ENCODE data around the gene TRAF7. TPM values are rescaled to one million over a fixed set of nuclear protein-coding genes. Genes with fewer than 3 reads are reported as not detected.

Gene TRAF7
- total RNA-seq, 4 donors from 2014 or later: 31.9 to 42.7 (median 34.3) TPM

DNA sequence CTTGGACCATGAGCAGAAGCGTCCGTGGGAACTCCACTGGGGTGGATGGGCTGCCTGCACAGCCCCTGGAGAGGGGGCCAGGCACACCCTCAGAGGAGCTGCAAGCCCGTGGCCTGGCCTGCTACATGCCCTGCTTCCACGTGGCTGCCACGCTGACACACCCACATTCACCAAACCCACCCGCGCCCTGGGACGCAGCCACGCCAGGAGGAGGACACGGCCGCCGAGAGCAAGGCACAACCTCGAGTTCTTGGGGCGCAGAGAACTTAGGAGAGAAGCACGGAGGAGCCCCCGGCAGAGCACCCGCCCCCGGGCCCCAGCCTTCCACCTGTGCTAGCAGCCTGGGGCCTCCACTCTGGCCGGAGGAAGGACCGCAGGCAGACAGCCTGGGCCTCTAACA, 22.0 kb downstream of the TRAF7 start:
- no peak for DNase-seq (ENCODE audit: low spot score)
- no peak for TF ChIP-seq CTCF (IDR thresholded peaks at IDR 0.05)
- no peak for ATAC-seq (ENCODE audit: low FRiP score)

DNA sequence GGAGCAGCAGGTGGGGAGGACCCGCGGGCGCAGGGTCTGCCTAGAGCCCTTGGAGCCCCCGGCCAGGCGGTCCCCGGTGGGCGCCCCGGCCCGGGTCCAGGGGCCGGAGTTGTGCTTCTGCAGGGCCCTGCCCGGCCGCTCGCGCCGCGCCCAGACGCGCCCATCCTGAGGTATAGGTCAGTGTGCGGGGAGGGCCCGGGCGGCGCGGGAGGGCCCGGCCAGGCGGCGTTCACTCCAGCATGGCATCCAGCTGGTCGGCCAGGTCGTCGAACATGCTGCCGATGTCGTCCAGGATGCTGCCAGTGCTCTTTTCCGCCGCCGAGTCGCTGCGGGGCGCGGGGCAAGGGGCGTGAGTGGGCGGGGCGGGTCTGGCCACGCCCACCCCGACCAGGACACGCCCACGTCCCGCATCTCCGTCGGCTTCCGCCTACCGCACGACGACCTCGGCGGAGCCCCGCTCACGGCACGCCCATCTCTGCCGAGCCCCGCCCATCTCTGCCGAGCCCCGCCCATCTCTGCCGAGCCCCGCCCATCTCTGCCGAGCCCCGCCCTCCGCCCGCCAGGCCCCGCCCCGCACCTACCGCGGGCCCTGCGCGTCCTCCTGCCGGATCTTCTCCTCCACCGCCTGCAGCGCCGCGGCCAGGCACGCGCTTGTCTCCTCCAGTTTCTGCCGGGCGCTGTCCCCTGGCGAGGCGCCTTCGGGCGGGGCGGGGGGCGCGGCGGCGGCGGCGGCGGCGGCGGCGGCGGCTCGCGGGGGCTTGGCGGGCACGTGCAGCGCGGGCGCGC, 22.9 kb downstream of the TRAF7 start:
- no peak for ATAC-seq (ENCODE audit: low FRiP score)
- no peak for TF ChIP-seq CTCF (IDR thresholded peaks at IDR 0.05)

GRCh38 chr16:2179107-2179501, 23.5 kb downstream of the TRAF7 start:
- no peak for DNase-seq (ENCODE audit: low spot score)

More for the DNA sequence above, 22.9 kb downstream of the TRAF7 start:
- DNase-seq (ENCODE audit: low spot score): no peak

DNA sequence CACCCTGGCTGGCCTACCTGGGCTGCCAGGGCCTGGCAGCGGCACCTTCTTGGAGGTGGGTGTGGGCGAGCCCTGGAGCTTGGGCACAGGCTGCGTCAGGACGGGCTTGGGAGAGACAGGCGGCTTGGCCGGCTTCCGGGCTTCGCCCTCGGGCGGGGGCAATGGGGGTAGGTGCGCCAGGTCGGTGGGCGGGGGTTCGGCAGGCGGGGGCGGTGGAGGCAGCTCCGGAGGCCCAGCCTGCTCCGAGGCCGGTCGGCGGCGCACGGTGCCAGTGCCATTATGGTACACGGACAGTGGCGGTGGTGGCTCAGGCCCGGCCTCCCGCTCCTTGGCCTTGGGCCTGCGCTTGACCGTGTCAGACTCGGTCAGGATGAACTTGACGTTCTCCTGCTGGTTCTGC, 24.0 kb downstream of the TRAF7 start:
- no peak for DNase-seq (ENCODE audit: low spot score)
- TF ChIP-seq CTCF (IDR thresholded peaks at IDR 0.05): no peak
- ATAC-seq (ENCODE audit: low FRiP score): no peak

More at GRCh38 chr16:2179107-2179501, 23.5 kb downstream of the TRAF7 start:
- TF ChIP-seq CTCF (IDR thresholded peaks at IDR 0.05): no peak
- ATAC-seq (ENCODE audit: low FRiP score): no peak

- DNase-seq (ENCODE audit: low spot score) (no peak), ATAC-seq (ENCODE audit: low FRiP score) (no peak)
- no peak for TF ChIP-seq CTCF (IDR thresholded peaks at IDR 0.05)
Observed at GRCh38 chr16:2180461-2180860, 24.9 kb downstream of the TRAF7 start.

GRCh38 chr16:2180962-2181923, 25.7 kb downstream of the TRAF7 start:
- DNase-seq (ENCODE audit: low spot score) (no peak), ATAC-seq (ENCODE audit: low FRiP score) (no peak)
- no peak for TF ChIP-seq CTCF (IDR thresholded peaks at IDR 0.05)

Measured in omental fat pad (tissue), 4 donors.